ENCODE data around the gene ALK. TPM values are rescaled to one million over a fixed set of nuclear protein-coding genes. Genes with fewer than 3 reads are reported as not detected.

The ALK gene
- total and polyA plus RNA-seq, 7 donors, result 0.31 to 2.9 (median 1.2) TPM; not detected in 1

GRCh38 chr2:29687121-29687520, 234.3 kb downstream of the ALK start:
- H3K9me3 ChIP-seq, result no peaks in the 10 kb centered on the region
- 89% methylated on average over 2 of the region's 2 CpGs for WGBS, 2 donors
- no peaks in the 10 kb centered on the region for H3K27me3 ChIP-seq
- H3K36me3 ChIP-seq, result no peaks in the 10 kb centered on the region
- H3K27ac ChIP-seq, result no peak overlapping the region
- DNase-seq, result no peak
- no peak overlapping the region for H3K4me3 ChIP-seq
- intact Hi-C loops (cut with DNase I), result no loop called here
- no peak for TF ChIP-seq CTCF (IDR thresholded peaks at IDR 0.05)
- TF ChIP-seq POLR2AphosphoS5 (IDR thresholded peaks at IDR 0.05), result no peak
- no peak for TF ChIP-seq POLR2A (IDR thresholded peaks at IDR 0.05)
- TF ChIP-seq EP300 (IDR thresholded peaks at IDR 0.05), result no peak
- no peaks in the 10 kb centered on the region for H3K4me1 ChIP-seq

DNA sequence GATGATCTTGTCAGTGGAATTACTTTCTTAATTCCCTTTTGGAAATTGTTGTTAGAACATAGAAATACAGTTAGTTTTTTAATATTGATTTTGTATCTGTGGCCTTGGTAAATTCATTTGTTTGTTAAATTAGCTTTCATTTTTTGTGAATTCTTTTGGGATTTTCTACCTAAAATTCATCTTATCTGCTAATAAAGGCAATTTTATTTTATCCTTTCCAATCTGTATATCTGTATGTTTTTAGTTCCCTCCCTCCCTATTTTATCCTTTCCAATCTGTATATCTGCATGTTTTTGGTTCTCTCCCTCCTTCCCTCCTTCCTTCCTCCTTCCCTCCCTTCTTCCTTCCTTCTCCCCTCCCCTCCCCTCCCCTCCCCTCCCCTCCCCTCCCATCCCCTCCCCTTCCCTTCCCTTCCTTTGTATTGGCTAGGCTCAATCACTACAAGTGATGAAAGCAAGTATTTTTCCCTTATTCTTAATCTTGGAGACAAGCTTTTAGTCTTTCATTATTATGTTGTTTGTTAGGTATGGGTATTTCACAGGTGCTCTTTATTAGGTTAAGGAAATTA, 244.4 kb downstream of the ALK start:
- no peaks in the 10 kb centered on the region for H3K27me3 ChIP-seq

DNA sequence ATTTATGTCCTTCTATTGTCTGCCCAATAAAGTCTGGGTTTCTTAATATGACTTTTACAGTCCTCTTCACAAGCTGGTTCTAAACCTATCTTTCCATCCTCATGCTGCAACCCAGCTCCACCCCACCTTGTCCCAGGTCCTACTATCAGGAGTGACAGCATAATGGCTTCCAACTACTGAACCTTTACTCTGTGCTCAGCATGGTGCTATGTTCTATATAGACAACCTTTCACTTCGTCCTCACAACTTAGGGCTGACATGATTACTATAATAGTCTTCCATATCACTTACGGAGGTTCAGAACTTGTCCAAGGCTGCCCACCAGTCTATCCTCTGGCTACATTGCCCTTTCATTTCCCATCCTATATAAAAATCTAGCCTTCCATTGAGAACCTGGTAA, 256.8 kb downstream of the ALK start:
- Histone ChIP-seq H3K4me1 (no peaks in the 10 kb centered on the region), H3K4me3 (no peak overlapping the region), H3K36me3 (no peaks in the 10 kb centered on the region), H3K27me3 (no peaks in the 10 kb centered on the region), H3K27ac (no peak overlapping the region), H3K9me3 (no peaks in the 10 kb centered on the region)
- no peak for TF ChIP-seq CTCF (IDR thresholded peaks at IDR 0.05)
- no peak for TF ChIP-seq POLR2AphosphoS5 (IDR thresholded peaks at IDR 0.05)
- TF ChIP-seq EP300 (IDR thresholded peaks at IDR 0.05), result no peak
- no peak for TF ChIP-seq POLR2A (IDR thresholded peaks at IDR 0.05)
- DNase-seq, result no peak
- intact Hi-C loops (cut with DNase I), result no loop called here
- WGBS, 2 donors, result 51 to 72% methylated on average over 2 of the region's 2 CpGs

More for the DNA sequence above, 244.4 kb downstream of the ALK start:
- no peaks in the 10 kb centered on the region for H3K36me3 ChIP-seq
- no peaks in the 10 kb centered on the region for H3K9me3 ChIP-seq
- DNase-seq, result no peak
- TF ChIP-seq POLR2A (IDR thresholded peaks at IDR 0.05) (no peak), CTCF (IDR thresholded peaks at IDR 0.05) (no peak), POLR2AphosphoS5 (IDR thresholded peaks at IDR 0.05) (no peak), EP300 (IDR thresholded peaks at IDR 0.05) (no peak)
- H3K4me1 ChIP-seq, result no peaks in the 10 kb centered on the region
- intact Hi-C loops (cut with DNase I), result no loop called here
- no peak overlapping the region for H3K27ac ChIP-seq
- H3K4me3 ChIP-seq, result no peak overlapping the region

DNA sequence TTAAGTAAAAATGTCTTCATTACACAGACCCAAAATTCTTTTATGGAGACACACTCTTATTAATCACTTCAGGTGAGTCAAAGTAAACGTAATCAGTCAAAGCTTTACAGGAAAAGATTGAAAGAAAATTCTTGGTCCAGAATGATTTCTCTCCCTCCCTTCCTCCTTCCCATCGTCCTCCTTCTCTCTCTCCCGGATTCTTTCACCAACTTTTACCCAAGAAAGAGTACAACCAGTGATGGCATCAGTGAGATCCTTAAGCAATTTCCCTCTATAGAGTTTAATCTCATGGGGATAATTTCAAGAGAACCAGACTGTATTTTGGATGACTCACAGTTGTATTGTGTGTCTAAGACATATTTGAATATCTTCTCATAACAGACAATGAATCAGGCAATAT, 258.1 kb downstream of the ALK start:
- Histone ChIP-seq H3K27me3 (no peaks in the 10 kb centered on the region), H3K27ac (no peak overlapping the region), H3K4me3 (no peak overlapping the region), H3K9me3 (no peaks in the 10 kb centered on the region), H3K36me3 (no peaks in the 10 kb centered on the region), H3K4me1 (no peaks in the 10 kb centered on the region)
- WGBS, 2 donors, result 65 to 80% methylated on average over 3 of the region's 3 CpGs
- TF ChIP-seq EP300 (IDR thresholded peaks at IDR 0.05), result no peak
- TF ChIP-seq POLR2A (IDR thresholded peaks at IDR 0.05), result no peak
- no peak for TF ChIP-seq CTCF (IDR thresholded peaks at IDR 0.05)
- TF ChIP-seq POLR2AphosphoS5 (IDR thresholded peaks at IDR 0.05), result no peak
- intact Hi-C loops (cut with DNase I), result no loop called here
- no peak for DNase-seq

- no peaks in the 10 kb centered on the region for H3K27me3 ChIP-seq
- 74 to 75% methylated on average over 2 of the region's 2 CpGs for WGBS, 2 donors
- H3K9me3 ChIP-seq, result no peaks in the 10 kb centered on the region
- no peak overlapping the region for H3K27ac ChIP-seq
- H3K4me3 ChIP-seq, result no peak overlapping the region
- TF ChIP-seq POLR2AphosphoS5 (IDR thresholded peaks at IDR 0.05) (no peak), POLR2A (IDR thresholded peaks at IDR 0.05) (no peak), EP300 (IDR thresholded peaks at IDR 0.05) (no peak), CTCF (IDR thresholded peaks at IDR 0.05) (no peak)
- H3K4me1 ChIP-seq, result no peaks in the 10 kb centered on the region
- intact Hi-C loops (cut with DNase I), result no loop called here
- DNase-seq, result no peak
- no peaks in the 10 kb centered on the region for H3K36me3 ChIP-seq
Observed at GRCh38 chr2:29662861-29663260, 258.5 kb downstream of the ALK start.

All from sigmoid colon (tissue), 7 donors.